Ammon's horn (tissue), 1 donor: ENCODE data around the gene SPINT3.
"Not testable (repeated sequence)": the region's sequence is repeated elsewhere in the genome, so short reads cannot be mapped to it uniquely, and the experiment has no call there.

Source experiments
- DNase-seq: peaks from one replicate; pipeline ENCODE4 v3.0.0-alpha.2; 2016; ENCODE audit warnings: low spot score

The SPINT3 gene

DNA sequence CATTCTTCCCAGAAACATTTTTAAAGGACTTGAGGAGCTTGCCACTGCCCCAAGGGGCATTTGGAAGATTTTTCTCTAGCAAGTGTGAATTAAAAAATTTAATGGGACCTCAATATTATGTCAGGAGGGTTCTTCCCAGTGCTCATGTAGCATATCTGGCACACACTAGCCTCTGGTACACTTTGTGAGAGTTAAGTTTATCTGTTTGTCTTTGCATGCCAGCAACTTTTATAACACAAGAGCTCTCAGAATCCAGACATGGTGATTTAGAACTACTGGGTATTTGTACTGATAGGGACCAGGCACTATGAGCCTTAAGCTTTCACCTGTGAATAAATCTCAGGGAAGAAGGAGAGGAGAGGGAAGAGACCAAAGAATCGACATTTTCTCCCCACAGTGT is 12.9 kb downstream of the SPINT3 start:
- no peak for DNase-seq

- no peak for DNase-seq
Measured at GRCh38 chr20:45501600-45501999, 13.8 kb downstream of the SPINT3 start.

- no peak for DNase-seq
Measured at GRCh38 chr20:45500022-45500421, 15.4 kb downstream of the SPINT3 start.

GRCh38 chr20:45497971-45498494 is 17.4 kb downstream of the SPINT3 start:
- no peak for DNase-seq

- DNase-seq: no peak
Measured at GRCh38 chr20:45496166-45496565, 19.3 kb downstream of the SPINT3 start.

GRCh38 chr20:45495501-45495941 is 19.9 kb downstream of the SPINT3 start:
- DNase-seq: no peak

DNA sequence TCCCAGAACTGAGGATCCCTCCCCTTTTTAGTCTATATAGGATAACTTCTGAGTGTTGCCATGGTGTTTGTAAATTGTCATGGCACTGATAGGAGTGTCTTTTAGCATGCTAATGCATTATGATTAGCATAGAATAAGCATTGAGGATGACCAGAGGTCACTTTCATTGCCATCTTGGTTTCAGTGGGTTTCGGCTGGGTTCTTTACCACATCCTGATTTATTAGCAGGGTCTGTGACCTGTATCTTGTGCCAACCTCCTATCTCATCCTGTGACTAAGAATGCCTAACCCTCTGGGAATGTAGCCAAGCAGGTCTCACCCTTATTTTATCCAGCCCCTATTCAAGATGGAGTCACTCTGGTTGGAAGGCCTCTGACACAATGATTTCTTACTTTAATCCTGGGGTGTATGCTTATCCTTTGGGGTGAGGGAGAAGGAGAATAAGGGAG is 26.3 kb downstream of the SPINT3 start:
- no peak for DNase-seq

DNA sequence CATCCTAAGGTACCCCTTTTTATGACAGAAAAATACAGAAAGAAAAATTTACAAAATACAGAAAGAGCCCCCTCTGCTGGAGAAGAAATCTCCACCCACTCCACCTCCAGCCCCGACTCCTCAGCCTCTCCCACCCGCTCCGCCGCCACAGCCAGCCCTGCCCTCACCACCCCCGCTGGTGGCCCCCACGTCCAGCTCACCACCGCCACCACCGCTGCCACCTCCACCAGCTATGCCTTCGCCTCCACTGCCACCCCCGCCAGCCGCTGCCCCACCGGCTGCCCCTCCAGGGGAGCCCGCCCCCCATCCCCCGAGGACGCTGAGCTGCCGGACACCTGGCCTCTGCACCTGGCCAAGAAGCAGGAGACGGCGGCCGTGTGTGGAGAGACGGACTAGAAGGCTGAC is 28.2 kb downstream of the SPINT3 start:
- no peak for DNase-seq

- DNase-seq: no peak
Measured at GRCh38 chr20:45485388-45485787, 30.0 kb downstream of the SPINT3 start.

- DNase-seq: no peak
Measured at GRCh38 chr20:45484676-45485075, 30.7 kb downstream of the SPINT3 start.

- DNase-seq: no peak
Measured at GRCh38 chr20:45479822-45480221, 35.6 kb downstream of the SPINT3 start.

- DNase-seq: not testable (repeated sequence)
Measured at GRCh38 chr20:45477530-45478148, 37.8 kb downstream of the SPINT3 start.

GRCh38 chr20:45472286-45472685 is 43.1 kb downstream of the SPINT3 start:
- not testable (repeated sequence) for DNase-seq

- DNase-seq: peak; percentile 17
Measured at GRCh38 chr20:45470937-45471336, 44.5 kb downstream of the SPINT3 start.

GRCh38 chr20:45470262-45470931 is 45.0 kb downstream of the SPINT3 start:
- DNase-seq: peak; percentile 21

DNA sequence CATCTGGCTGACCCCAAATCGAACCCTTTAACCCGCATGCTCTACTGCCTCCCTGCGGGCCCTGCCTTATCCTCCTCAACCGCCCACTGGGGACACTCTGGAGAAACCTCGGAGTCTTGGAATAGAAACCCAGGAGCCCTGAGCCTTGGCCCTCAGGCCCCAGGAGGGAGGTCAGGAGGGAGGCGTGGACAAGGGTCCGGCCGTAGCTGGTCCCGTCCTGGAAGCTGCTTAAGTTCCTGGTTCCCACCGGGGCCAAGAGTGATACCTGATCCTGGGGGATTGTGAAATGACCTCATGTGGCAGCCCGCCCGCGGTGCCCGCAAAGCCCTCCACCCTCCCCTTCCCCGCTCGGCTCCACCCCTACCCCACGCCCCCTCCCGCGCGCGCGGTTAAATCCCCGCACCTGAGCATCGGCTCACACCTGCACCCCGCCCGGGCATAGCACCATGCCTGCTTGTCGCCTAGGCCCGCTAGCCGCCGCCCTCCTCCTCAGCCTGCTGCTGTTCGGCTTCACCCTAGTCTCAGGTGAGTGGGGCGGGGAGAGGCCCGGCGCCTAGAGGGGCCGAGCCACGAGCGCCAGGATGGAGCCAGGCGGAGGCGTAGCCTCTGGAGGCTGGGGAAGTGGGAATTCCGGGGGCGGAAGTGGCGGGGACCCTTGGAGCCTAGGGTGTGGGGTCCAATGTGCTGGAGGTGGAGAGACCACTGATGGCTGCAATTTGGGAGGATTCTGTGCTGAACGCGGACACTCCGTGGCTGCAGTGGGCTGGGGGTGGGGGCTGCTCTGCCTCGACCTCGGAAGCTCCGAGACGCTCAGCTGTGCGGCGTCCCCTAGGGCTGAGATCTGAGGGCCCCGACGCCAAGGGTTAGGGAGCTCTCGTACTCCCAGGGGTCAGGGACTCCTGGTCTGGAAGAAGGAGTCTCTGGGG is 45.8 kb downstream of the SPINT3 start, which contains the start of gene WFDC2:
WFDC2 (plus strand) TSS at position 418 of the 926 bp plus-strand sequence; CDS start at position 447, 29 bp downstream.
- DNase-seq: no peak

DNA sequence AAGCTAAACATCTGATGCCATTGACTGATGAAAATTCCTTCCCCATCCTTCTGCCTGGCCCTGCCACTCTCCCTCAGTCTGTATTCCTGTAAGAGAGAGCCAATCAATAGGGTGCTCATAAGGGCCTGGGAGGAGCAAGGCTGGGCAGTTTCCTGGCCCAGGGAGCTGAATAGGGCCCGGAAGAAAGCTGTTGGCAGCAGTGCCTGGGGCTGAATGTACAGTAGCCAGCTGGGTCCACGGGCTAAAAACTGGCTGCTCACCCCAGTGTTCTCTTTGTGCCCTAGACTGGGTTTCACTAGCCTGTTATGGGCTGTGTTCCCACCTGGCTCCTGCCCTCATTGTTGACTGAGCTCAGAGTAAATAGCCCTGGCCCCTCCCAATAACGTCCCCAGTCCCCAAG is 47.6 kb downstream of the SPINT3 start:
- peak; percentile 23 for DNase-seq

GRCh38 chr20:45467172-45467571 is 48.2 kb downstream of the SPINT3 start:
- no peak for DNase-seq

GRCh38 chr20:45465491-45466266 is 49.7 kb downstream of the SPINT3 start:
- no peak for DNase-seq

- DNase-seq: no peak
Measured at GRCh38 chr20:45463709-45464108, 51.7 kb downstream of the SPINT3 start.

DNA sequence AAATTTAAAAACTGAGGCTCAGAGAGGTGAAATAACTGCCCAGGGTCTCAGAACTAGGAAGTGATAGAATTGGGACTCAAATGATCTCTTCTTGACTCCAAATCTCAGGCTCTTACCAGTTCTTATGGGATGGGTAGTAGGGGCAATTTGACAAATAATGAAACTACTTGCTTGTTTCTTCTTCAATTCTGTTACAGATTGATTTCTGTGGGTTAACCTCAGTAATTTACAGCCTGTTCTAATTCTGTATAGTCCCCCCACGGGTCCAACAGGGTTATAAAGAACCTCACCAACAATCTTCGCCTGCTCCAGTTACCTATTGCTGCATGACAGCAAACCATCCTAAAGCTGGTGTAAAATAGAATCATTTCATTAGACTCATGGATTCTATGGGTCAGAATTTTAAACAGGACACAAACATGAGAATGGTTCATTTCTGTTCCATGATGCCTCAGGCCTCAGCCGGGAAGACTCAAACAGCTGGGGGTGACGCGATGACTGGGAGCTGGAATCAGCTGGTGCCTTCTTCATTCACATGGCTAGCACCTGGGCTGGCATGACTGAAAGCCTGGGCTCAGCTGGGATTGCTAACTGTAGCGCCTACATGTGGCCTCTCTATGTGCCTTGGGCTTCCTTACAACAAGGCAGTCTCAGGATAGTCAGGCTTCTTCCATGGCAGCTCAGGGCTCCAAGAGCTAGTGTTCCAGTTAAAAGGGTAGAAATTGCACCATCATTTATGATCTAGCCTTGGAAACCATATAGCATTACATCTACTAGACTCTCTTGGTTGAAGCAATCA is 52.5 kb downstream of the SPINT3 start:
- no peak for DNase-seq
